ENCODE results near the gene IDI1. TPM values are rescaled to one million over a fixed set of nuclear protein-coding genes. Genes with fewer than 3 reads are reported as not detected.

The IDI1 gene
- total and polyA plus RNA-seq, 4 donors = 78.8 to 264 (median 109) TPM

- TF ChIP-seq MAX (IDR thresholded peaks at IDR 0.05) (no peak), CTCF (IDR thresholded peaks at IDR 0.05; ENCODE audit: low read depth, low read length, missing input control) (no peak), YY1 (IDR thresholded peaks at IDR 0.05) (no peak), RXRA (IDR thresholded peaks at IDR 0.05) (no peak)
Measured at GRCh38 chr10:997266-998022, 51.5 kb downstream of the IDI1 start (continued).

GRCh38 chr10:996031-996430 is 52.9 kb downstream of the IDI1 start:
- Histone ChIP-seq H3K9me3 (ENCODE audit: control insufficient read depth in 4 of 4, low read length in 3 of 4) (no peaks in the 10 kb centered on the region), H3K27me3 (ENCODE audit: control insufficient read depth in 4 of 4, insufficient read depth in 4 of 4, low read length in 3 of 4) (no peaks in the 10 kb centered on the region), H3K9ac (ENCODE audit: low read depth in 1 of 2, low read length in 2 of 2) (no peak overlapping the region), H3K36me3 (ENCODE audit: control insufficient read depth in 4 of 4, insufficient read depth in 3 of 4, low read depth in 1 of 4, low read length in 3 of 4) (peaks cover 14 to 71% (median 45%) of the 10 kb centered on the region in 4 donors), H3K4me1 (ENCODE audit: control insufficient read depth in 4 of 4, insufficient read depth in 4 of 4, low read length in 3 of 4) (no peaks in the 10 kb centered on the region), H3K27ac (ENCODE audit: low read depth in 1 of 2, low read length in 2 of 2) (no peak overlapping the region), H3K4me3 (ENCODE audit: low read depth in 1 of 3, low read length in 3 of 3) (no peak overlapping the region)
- 98% methylated on average over 12 of the region's 12 CpGs for WGBS
- DNase-seq (ENCODE audit: low spot score) = no peak
- no peak for TF ChIP-seq NR2F2 (IDR thresholded peaks at IDR 0.05)
- TF ChIP-seq RAD21 (IDR thresholded peaks at IDR 0.05) = no peak
- TF ChIP-seq EGR1 (IDR thresholded peaks at IDR 0.05; ENCODE audit: low read depth in 2 of 2) = no peak
- TF ChIP-seq TAF1 (conservative IDR thresholded peaks at IDR 0.05) = no peak
- no peak for TF ChIP-seq ZBTB33 (IDR thresholded peaks at IDR 0.05)

- no peak for DNase-seq (ENCODE audit: low spot score)
- WGBS = 95% methylated on average over 7 of the region's 7 CpGs
- no peak overlapping the region for H3K27ac ChIP-seq (ENCODE audit: low read depth in 1 of 2, low read length in 2 of 2)
- H3K27me3 ChIP-seq (ENCODE audit: control insufficient read depth in 4 of 4, insufficient read depth in 4 of 4, low read length in 3 of 4) = no peaks in the 10 kb centered on the region
- H3K4me3 ChIP-seq (ENCODE audit: low read depth in 1 of 3, low read length in 3 of 3) = no peak overlapping the region
- peaks cover 13 to 69% (median 40%) of the 10 kb centered on the region in 4 donors for H3K36me3 ChIP-seq (ENCODE audit: control insufficient read depth in 4 of 4, insufficient read depth in 3 of 4, low read depth in 1 of 4, low read length in 3 of 4)
- no peak for TF ChIP-seq CTCF (IDR thresholded peaks at IDR 0.05; ENCODE audit: low read depth, low read length, missing input control)
- TF ChIP-seq GABPA (IDR thresholded peaks at IDR 0.05 in 1 of 2, conservative IDR thresholded peaks at IDR 0.05 in 1 of 2) = no peak
- TF ChIP-seq REST (IDR thresholded peaks at IDR 0.05) = no peak
- no peak for TF ChIP-seq HNF4G (IDR thresholded peaks at IDR 0.05)
- TF ChIP-seq ZBTB33 (IDR thresholded peaks at IDR 0.05) = no peak
- no peak for TF ChIP-seq EGR1 (IDR thresholded peaks at IDR 0.05; ENCODE audit: low read depth in 2 of 2)
- no peak for TF ChIP-seq ATF3 (IDR thresholded peaks at IDR 0.05)
- no peak for TF ChIP-seq TAF1 (conservative IDR thresholded peaks at IDR 0.05)
- no peak for TF ChIP-seq FOXA1 (IDR thresholded peaks at IDR 0.05)
- H3K9me3 ChIP-seq (ENCODE audit: control insufficient read depth in 4 of 4, low read length in 3 of 4) = no peaks in the 10 kb centered on the region
- H3K4me1 ChIP-seq (ENCODE audit: control insufficient read depth in 4 of 4, insufficient read depth in 4 of 4, low read length in 3 of 4) = no peaks in the 10 kb centered on the region
- H3K9ac ChIP-seq (ENCODE audit: low read depth in 1 of 2, low read length in 2 of 2) = no peak overlapping the region
Measured at GRCh38 chr10:995559-995926, 53.4 kb downstream of the IDI1 start.
